ENCODE results near the gene PLCB4.

Gene PLCB4

DNA sequence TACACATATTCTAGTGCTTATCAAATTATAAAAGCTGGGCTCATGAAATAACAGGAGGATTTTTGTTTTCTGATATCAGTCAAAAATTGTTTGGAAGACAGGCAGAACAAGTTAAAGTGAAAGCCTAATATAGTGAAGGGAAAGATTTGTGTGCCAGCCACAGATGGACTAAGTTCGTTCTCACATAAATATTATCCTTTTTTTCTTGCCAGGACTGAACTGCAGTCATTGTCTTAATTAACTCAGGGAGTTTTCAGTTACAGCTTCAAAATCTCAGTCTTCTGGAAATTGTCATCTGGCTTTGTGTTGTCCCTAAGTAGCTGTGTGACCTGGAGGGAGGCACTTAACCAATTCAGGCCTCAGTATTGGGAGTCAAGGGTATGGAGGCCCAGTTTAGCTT lies 40.7 kb downstream of the PLCB4 start:
- DNase-seq: no peak

DNA sequence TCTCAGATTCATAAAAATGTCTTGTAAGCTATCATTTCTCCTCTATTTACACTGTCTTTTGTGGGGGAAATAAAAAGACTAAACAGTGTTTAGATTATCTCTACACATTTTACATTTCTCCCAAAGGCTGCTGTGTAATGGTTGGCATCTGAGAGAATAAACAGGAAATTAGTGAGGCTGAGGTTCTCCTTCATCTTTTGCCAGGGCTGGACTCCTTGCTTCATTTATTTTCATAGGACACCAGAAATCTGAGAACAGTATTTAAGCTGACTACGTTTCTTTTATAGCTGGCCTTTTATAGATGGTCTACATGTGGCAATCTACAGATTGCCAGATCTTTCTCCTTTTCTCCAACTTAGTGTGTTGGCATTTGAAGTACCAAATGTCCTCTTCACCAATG lies 41.5 kb downstream of the PLCB4 start:
- no peak for DNase-seq

GRCh38 chr20:9110916-9111432 lies 42.1 kb downstream of the PLCB4 start:
- no peak for DNase-seq

- no peak for DNase-seq
Measured at GRCh38 chr20:9112541-9113515, 43.9 kb downstream of the PLCB4 start.

DNA sequence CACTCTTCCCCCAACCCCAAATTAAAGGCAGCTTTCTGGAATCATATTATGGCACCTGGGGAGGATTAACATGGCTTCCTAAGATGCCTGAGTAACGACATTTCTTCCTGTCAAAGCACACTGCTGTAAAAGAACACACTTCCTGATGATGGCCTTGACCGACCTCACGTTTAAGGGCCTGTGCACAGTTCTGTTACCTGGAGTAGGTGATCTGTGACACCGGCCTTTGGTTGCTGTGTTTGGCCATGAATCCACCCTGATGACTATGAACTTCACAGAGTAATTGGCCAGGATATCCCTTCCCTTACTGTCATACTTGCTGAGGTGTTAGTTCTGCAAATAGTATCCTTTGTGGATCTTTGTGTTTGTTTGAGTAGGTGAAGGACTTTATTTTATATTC lies 45.8 kb downstream of the PLCB4 start:
- DNase-seq: no peak

- DNase-seq: no peak
Measured at GRCh38 chr20:9117548-9117947, 48.7 kb downstream of the PLCB4 start.

GRCh38 chr20:9119776-9120175 lies 50.9 kb downstream of the PLCB4 start:
- no peak for DNase-seq

DNA sequence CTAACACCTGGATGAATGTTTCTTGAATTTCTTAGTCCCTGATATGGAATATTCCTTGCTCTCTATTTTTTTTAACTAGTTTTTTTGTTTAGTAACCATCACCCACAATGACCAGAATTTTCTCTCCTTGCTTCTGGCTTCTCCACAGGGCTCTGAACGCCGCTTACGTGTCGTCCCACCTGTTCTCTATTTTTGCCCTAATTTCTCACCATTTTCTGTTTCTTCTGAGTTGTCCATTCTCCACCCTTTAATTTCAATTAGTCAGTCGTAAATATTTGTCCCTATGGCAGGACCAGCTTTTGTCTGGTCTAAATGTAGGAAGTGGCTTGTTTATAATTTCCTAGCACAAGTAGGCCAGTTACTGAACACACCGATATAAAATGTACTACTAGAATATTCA lies 52.3 kb downstream of the PLCB4 start:
- no peak for DNase-seq

DNA sequence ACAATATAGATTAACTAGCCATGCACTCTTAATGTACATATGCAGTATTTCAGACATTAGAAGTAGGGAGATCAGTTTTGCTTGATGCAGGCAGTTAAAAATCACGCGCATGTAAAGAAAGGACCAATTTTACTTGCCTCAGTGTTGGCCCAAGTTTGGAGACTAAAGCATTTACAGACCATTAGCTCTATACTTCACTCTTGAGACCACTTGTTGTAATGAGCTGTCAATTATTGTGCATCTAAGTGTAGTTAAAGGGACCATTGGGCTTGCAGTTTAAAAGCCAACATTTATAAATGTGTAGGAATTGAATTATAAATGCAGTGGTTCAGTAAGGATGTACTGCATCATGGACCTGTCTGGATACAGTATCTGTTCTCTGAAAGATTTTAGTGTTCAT lies 53.7 kb downstream of the PLCB4 start:
- DNase-seq: no peak

GRCh38 chr20:9126527-9126926 lies 57.6 kb downstream of the PLCB4 start:
- DNase-seq: no peak

DNA sequence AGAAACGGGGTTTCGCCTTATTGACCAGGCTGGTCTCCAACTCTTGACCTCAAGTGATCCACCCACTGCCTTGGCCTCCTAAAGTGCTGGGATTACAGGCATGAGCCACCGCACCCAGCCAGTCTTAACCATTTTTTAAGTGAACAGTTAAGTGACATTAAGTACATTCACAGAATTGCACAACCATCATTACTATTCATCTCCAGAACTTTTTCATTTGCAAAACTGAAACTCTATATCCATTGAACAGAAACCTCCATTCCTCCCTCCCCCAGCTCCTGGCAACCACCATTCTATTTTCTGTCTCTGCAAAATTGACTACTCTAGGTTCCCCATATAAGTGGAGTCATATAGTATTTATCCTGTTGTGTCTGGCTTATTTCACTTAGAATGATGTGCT lies 59.7 kb downstream of the PLCB4 start:
- DNase-seq: no peak

DNA sequence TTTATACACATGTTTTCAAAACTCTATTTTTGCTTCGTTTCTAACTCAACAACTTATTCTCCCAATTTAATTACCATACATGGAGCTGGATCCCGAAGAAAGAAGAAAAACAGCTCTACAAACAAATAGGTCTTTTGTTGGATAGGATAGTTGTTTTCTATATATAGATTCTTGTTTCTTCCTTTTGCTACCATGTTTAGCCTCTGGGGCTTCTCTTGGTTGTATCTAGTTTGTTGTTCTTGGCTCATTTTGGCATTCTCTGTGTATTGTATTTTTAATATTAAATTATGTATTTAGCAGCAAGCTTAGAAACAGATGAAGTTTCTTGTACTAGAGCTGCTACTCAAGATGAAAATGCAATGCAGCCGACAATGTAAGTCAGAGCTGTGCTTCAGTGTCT lies 60.9 kb downstream of the PLCB4 start:
- no peak for DNase-seq

GRCh38 chr20:9130521-9130920 lies 61.6 kb downstream of the PLCB4 start:
- no peak for DNase-seq

DNA sequence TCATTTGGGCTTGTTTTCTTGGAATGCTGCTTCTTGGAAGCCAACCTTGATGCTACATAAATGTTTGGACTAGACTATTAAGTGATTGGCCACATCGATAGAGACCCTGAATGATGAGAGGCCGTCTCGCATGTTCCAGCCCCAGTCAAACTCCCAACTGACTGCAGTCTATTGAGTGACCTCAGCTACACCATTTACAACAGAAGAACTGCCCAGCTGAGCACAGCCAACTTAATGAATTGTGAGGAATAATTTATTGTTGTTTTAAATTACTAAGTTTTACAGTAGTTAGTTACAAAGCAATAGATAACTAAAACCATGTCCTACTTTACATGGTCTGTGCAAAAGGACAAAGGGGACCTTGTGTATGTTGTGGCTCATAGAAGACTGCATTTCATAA lies 63.0 kb downstream of the PLCB4 start:
- DNase-seq: no peak

DNA sequence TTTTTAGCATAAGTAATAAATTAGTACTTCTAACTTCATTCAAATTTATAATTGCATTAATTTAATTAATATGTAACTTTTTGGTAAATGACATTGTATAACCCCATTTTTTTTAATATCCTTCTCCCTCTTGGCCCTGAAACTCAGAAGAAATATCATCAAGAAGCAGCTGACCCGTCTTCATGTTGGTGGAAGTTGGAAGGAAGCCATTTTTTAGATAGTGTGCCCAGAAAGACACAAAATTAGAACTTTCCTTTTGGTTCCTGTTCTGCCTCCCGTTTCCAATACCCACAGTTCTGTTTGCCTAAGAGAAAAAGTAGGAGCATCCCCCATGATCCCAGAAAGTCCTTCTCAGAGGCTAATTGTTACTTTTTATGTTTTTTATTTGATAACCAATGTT lies 65.5 kb downstream of the PLCB4 start:
- no peak for DNase-seq

DNA sequence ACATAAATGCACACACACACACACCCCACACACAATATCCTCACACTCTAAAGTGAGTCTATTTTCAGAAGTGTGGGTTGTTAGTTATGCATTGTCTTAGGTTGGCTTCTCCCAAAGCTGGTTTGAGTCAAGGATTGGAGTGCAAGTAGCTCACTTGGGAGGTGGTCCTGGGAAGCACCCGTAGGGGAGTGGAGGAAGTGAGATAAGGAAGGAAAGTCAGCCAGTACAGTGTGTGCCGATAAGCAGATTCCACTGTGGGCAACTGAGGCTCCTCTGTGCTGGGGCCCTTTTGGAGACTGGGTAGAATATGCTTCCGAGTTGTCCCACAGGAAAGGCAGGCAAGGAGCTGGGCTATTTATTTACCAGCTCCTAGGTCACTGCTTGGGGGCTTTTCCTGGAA lies 67.2 kb downstream of the PLCB4 start:
- no peak for DNase-seq

DNA sequence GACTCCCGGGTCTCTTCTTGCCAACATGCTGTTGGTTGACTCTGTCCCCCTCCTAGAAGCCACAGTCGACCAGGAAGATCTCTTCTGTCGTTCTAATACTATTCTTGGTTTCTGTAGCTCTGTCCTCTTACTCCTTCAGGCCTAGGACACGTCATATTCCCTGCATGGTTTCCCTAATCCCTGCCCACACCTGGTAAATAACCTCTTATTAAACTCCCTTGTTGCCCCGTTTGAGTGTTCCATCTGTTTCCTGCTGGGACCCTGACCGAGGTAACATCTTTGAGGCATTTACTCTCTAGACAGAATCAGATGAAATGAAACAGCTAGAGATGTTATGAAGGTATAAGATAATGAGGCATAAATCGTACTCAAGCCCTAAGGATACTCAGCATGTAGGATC lies 68.1 kb downstream of the PLCB4 start:
- no peak for DNase-seq

DNA sequence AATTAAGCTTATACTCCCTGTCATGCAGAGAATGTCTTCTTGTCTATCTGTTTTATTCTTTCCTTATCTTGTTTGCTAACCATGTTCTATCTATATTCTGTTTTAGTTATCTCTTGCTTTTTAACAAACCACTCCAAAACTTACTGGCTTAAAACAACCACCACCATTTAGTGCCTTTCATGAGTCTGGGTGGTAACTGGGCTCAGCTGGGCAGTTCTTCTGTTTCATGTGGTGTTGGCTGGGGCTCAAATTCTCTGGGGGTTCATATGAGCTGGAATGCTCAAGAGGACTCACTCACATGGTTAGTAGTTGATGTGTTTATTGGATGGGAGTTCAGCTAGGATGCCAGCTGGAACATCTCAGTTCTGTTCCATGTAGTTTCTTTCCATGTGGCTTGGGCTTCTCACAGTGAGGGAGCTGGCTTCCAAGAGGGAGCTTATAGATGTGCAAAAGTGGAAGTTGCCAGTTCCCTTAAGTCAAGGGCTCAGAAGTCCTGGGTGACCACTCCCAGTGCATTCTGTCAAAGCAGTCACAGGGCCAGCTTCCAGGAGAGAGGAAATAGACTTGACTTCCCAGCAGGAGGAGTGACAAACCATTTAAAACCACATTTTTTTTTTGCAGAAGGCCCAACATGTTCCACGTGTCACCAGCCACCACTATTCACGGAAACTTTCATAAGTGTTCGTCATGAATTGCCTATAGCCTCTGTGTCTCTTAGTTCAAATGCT lies 70.4 kb downstream of the PLCB4 start:
- no peak for DNase-seq

GRCh38 chr20:9140162-9140760 lies 71.4 kb downstream of the PLCB4 start:
- DNase-seq: no peak

- DNase-seq: no peak
Measured at GRCh38 chr20:9141070-9141469, 72.2 kb downstream of the PLCB4 start.

- no peak for DNase-seq
Measured at GRCh38 chr20:9141921-9142320, 73.0 kb downstream of the PLCB4 start.

DNA sequence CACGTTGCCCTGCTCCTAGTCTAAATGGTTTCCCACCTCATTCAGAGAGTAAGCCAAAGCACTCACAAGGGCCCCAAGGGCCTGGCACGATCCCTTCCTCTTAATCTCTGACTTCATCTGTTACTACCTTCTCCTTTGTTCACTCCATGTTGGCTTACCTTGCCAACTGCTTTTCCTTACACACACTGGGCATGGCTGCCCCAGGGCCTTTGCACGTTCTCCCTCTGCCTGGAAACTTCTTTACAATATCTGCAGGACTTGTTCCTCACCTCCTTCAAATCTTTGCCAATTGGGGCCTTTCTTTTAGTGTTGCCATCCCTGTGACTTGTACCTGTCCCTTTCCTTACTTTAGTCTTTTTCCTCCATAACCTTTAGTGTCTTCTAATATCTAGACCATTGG lies 73.9 kb downstream of the PLCB4 start:
- DNase-seq: no peak

DNA sequence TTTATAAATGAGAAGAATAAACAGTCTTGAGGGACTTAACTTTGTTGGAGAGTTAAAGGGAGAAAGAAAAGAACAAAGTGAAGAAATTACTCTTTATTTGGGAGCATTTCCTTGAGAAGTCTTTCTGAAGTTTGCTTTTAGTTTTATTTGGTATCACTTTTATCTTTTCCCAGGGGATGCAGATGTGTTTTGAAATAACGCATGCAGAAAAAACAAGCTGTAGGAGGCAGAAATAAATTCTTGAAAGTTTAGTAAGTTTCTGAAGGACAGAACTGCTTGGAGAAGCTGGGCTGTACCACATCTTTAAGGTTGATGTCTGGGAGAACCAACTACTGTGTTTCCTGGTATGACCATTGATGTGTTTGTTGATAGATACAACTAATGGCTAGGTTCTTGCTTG lies 75.0 kb downstream of the PLCB4 start:
- DNase-seq: no peak

- DNase-seq: no peak
Measured at GRCh38 chr20:9144643-9145042, 75.8 kb downstream of the PLCB4 start.
